HG03558 (cell line): ENCODE results near the gene MED20.

Experiments
- ATAC-seq: cut with Tn5 transposase; IDR thresholded peaks from one replicate; pipeline ENCODE4 v1.9.1; 2021; ENCODE audit warnings: moderate number of reproducible peaks; ENCODE audit not compliant: unreplicated experiment; ENCODE audit errors: extremely low read depth

Gene MED20

DNA sequence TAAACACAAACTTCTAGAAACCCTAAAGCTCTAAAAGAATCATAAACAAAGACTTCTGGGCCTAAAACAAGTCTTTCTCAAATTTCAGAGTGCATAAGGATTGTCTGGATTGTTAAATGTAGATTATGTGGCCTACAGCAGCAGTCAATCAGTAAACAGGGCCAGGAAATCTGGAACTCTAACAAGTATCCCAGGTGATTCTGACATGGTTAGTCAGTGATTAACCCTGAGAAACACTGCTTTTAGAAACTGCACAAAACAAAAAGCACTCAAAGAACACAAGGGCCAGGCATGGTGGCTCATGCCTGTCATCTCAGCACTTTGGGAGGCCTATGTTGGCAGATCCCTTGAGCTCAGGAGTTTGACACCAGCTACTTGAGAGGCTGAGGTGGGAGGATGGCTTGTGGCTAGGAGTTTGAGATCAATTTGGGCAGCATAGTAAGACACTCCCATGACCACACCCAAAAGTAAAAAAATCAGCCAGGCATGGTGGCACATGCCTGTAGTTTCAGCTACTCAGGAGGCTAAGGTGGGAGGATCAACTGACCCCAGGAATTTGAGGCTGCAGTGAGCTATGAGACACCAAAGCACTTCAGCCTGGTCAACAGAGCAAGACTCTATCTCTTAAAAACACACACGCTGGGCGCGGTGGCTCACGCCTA lies 5.9 kb downstream of the MED20 start:
- ATAC-seq, result no peak

DNA sequence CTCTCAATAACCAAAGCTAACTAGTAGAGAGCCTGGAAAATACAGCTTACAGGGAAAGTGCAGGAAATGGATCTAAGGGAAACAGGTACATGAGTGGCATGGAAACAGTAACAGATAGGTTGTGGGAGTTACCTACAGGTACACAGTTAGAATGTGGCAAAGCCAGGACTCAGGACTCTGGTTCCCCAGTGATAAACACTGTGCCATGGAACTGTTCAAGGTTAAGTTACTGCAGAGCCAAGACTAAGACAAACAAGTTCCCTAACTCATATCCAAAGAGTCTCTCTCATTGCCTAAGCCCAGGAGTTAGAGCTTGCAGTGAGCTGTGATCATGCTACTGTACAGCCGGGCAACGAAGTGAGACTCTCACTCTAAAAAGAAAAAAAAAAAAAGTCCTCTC lies 6.6 kb downstream of the MED20 start:
- ATAC-seq, result no peak

DNA sequence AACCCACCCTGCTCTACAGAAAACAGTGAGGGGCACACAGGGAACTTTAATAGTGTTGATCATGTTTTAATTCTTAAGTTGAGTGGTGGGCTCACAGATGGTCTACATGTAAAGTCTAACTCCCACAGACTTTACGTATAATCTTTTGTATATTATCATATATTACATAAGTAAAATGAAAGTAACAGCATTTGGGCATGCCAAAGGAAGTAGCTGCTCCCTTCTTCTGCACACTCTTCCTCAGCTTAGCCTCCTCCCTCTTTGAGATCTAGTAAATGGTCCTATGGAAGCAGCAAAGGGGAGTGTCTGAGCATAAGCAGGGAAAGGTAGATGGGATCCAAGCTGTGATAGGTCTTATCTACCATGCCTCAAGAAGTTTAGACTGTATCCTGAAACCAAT lies 11.2 kb downstream of the MED20 start:
- ATAC-seq, result no peak

DNA sequence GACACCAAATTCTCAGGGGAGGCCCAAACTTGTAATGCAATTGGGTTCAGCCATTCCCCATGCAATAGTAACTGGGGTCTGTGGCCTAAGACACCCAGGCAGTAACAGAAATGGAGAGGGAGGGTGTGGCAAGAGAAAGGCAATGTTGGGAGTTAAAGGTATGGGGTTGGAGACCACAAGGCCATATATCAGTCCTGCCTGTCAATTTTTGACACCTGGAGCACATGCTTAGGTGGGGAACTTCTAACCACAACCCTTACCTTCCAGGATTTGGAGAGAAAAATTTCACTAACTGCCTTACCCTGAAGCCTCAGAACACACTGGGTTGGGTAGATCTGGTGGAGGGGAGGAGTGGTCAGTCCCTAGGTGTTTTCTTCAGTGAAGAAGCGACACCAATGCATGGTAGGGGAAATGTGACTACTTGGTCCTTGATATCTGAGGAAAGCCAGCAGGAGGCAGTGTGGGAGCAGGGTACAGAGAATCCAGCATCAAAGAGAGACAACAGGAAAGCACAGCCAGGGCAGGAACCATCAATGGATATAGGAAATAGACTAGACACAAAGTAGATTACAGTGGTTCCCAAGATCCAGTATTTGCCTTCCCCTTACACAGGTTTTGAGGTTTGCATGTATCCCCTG lies 18.9 kb downstream of the MED20 start:
- no peak for ATAC-seq

DNA sequence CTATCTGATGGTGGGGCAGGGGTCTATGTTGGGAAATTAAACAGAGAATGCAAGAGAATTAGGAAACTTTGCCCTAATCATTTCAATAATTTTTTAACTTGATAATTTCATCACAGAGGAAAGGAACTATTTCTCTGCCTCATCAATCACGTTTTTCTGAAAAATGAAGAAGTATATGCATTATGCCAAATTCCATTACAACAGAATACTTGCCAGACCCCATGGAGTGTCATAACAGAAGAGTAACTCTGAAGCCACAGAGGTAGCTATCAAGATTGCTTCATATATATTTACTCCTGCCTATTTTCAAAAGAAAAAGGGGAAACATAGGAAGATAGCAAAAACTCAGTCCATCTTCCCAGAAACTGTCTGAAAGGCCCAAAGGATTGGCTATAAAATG lies 20.1 kb downstream of the MED20 start:
- ATAC-seq, result no peak

DNA sequence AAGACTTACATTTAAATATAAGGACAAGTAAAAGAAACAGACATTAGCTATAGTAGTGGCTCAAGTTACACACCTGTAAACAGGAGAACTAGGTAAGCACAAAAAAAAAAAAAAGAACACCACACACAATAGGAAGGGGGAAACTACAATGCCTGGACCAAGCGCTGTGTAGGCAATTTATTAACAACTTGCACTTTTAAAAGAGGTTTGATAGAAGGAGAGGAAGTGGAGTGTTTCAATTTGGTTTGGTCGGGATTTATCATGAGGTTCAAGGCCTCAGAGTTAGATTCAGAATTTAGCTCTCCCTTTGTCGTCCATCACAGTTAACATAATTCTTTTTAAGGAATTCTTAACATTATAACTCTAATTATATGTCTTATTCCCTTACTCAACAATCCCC lies 24.7 kb downstream of the MED20 start:
- ATAC-seq, result no peak

DNA sequence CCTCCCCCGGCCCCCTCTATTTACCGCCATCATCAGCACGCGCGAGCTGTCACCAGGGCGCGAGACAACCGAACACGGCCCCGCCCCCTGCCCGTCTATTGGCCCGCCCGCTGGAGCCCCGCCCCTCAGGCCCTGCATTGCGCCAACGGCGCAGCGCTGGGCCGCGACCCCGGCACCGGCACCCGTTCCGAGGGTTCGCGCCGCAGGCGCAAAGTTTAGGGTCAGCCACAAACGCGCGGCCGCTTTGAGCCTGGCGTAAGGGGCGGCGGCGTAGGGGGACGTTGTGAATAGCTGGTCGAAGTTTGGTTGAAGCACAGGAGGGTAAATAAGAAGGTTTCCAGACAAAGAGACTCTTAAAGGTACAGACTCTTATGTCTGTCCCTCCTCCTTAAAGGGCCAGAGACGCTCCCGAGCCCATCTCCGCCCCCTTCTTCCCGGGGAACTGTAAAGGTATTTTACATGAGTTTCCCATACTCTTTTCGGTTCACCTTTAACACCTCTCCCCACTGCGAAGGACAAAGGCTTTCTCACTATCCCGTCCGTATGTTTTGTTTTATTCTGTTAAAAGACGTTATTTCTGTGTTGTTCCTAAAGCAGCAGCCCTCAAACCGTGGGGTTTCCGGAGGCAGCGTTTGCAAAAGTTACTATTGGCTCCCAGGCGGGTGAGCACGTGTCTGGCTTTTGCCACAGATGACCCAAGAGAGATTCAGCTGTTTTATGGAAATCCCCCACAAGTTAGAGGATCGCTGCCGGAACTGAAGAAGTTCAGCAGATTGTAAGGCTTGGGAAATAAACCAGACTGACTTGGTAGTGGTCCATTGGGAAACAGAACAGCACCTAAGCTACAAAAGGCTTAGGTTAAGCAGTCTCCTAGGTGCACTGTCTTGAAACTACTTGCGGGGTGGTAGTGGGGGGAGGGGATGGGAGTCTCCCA lies 25.4 kb downstream of the MED20 start, which contains the start of gene USP49:
USP49 (minus strand) TSS at position 76 of the 934 bp plus-strand sequence. CDS start 88,392 bp downstream, outside the sequence.
- peak; percentile 57 for ATAC-seq

DNA sequence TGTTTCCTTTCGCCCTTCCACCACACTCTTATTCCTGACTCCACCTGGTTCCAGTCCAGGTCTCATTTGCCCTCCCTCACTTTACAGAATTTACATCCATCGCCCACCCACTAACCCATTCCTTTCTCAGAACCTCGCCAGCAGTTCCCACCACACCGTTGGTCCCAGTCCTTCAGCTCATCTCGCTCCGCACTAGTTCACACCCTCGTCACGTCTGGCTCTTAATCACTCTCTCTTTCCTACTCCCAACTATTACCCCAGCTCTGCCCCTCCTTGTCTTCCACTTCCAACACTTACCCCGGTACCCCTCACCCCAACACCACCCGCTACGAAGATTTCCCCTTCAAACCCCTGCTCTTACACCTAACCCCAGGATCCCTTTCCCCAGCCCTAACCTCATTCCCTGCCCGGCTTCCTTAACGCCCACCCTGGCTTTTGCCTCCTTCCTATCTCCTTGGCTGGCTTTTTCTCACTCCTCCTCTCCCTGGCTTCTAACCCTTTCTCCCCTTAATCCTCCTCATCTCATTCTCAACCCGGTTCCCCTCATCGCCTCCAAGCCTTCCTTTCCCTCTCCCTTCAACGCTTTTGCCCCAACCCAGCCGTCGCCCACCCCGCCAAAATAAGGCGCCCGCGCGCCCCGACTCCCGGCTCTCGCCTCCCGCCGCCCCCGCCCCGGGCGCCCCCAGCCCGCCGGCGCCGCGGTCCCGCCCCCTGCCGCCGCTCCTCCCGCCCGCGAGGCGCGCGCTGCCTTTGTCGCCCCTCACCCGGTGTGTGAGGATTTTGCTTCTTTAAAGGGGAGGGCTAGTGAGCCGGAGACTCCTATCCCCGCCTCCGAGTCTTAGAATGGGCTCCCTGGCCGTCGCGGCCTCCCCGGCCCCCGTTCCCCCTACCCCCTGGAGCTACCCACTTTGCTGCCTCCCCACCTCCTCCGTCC lies 26.3 kb downstream of the MED20 start:
- ATAC-seq, result no peak

DNA sequence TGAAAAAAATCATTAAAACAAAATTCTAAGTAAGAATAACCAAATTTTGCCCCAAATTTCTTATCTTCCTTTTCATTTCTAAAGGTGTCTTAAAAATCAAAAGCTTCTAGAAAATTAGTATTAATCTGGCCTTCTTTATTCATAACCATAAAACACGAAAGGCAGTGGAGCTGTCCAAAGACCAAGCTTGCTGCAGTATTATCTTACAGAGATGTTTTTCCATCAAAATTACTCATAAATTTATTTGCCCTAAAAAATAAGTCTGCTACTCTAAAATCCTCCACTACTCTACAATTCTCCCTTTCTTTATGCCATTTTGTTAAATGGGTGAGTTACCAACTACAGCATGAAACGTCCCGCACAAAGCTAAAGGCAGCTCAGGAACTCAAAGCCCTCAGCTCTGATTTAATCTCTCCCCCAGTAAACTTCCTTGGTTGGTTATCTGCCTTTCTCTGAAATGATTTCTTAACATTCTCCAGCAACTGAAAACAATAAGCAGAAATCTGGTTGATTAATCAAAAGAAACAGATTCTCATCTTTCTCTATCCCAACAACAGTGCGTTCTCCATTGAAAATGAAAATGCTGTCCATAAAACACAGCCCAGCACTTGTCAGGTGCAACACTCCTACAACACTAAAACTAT lies 27.9 kb downstream of the MED20 start:
- ATAC-seq, result no peak

DNA sequence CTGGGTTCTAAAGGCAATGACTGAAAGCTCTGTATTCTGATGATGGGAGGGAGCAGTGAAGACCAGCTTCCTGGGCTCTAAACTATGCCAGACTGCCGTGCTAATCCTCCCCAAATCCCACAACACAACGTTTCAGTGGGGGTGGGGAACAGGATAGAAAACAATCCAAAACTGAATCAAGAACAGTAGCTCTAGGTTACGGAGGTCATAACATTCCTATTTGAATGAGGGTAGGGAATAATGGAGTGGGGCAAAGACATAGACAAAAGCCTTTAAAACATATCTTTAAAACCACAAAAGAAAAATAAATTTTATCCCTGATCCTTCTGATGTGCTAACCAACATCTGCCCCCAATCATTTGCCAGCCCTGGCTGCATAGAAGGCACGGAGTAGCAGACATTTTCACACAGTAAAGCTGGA lies 33.6 kb downstream of the MED20 start:
- no peak for ATAC-seq

DNA sequence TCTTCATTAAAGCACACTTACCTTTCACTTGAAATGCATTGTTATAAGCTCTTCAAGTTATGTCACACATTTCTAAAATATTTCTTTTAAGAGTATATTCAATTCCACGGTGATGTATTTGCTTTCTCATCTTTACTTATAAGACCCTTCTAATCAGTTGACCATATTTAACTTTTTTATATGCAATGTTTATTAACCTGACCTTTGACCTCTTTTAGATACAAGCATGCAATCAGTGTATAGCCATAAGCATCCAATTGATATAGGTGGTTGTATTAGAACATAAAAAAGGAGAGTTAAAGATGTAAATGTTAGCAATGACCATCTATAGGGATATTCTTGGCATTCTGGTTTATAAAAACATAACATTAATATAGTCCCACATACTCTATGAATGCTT lies 35.0 kb downstream of the MED20 start:
- ATAC-seq, result no peak

DNA sequence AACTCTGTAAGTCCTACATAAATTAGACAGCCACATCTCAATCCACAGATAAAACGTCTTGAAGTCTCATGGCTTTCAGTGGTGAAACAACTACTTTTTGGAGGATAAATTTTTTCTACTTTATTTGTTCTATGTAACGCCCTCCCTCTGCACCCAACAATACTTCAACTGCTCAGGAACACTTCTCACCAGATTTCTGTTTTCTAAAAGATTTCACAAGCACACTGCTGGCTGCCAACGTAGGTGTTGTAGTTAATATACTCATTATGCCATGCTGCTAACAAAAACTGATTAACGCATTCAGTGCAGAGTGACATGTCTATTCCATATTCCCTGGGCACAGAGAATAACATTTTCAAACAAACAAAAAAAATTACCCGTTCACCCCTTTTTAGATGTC lies 36.0 kb downstream of the MED20 start:
- ATAC-seq, result no peak

DNA sequence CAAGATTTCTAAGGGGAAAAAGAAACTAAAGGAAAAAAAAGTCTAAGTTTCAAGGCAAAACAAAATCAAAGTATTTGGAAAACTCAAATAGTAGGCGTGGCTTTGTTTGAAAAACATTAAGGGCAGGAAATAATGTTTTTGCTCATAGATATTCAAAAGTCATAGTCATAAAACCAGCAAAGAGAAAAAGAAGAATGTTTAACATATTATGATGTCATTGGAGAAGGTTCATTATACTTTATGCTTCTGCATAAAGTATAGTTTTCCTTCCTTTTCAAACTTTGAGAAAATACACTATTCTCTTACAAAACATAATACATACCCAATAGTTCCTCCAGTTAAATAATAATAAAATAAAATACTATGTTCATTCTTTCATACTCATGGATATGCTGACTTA lies 39.4 kb downstream of the MED20 start:
- ATAC-seq, result no peak

DNA sequence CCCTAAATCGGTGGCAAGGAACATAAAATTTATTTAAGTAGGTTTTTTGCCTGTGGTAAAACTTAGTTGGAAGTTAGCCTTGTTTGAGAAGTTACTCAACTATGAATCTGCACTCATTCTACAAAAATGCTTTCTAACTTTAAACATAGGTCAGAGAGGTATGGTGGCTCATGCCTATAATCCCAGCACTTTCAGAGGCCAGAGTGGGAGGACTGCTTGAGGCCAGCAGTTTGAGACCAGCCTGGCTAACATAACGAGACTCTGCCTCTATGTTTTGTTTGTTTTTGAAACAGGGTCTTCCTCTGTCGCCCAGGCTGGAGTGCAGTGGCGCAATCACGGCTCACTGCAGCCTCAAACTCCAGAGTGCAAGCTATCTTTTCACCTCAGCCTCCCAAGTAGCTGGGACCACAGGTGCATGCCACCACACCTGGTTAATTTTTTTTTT lies 42.0 kb downstream of the MED20 start:
- ATAC-seq, result no peak

DNA sequence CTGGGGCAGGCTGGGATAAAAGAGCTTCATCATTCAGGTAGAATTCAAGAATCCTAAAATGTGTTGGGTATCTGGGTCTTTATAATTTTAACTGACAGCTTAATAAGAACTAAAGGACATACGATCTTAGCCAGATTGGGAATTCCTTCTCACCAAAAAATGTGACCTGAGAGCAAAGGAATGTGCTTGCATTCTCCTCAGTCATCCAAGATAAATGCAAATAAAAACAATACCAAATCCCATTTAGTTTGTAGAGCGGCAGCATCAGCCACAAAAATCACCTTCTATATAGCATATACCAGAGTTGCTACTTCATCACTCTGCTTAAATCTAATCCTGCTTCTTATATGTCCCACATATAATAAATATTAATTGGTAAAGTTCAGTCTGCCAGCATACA lies 42.7 kb downstream of the MED20 start:
- no peak for ATAC-seq

DNA sequence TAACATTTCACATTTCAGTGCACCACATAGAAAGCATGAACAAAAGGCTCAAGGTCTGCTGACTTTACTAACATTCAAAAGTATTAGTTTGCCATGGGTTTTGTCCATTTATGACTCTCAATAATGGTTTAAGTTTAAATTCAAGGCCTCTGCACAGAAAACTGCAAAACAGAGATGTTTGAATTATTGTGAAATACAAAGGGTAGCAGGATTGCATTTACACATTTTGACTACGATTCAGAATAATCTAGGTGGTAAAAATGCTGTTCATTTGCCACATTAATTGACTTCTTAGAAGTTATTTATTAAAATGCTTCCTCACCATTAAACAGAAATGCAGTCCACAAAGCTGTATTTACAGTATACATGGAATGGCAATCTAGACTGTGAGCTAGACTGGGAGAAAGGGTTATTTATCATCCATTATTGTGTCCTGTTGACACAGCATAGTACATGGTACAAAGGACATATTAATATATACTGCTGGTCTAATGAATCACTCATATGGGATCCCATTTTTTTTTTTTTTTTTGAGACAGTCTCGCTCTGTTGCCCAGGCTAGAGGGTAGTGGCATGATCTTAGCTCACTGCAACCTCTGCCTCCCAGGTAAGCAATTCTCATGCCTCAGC lies 43.8 kb downstream of the MED20 start:
- no peak for ATAC-seq

DNA sequence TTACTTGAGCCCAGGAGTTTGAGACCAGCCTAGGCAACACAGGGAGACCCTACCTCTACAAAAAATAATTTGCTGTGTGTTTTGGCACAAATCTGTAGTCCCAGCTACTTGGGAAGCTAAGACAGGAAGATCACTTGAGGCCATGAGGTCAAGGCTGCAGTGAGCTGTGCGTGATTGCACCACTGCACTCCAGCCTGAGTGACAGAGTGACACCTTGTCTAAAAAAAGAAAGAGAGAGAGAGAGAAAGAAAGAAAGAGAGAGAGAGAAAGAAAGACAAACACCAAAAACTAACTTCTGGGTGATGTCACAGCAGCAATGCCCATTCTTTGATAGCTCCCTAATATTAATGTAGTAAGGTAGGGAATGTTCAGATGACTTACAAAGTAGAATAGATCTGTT lies 46.2 kb downstream of the MED20 start:
- no peak for ATAC-seq

DNA sequence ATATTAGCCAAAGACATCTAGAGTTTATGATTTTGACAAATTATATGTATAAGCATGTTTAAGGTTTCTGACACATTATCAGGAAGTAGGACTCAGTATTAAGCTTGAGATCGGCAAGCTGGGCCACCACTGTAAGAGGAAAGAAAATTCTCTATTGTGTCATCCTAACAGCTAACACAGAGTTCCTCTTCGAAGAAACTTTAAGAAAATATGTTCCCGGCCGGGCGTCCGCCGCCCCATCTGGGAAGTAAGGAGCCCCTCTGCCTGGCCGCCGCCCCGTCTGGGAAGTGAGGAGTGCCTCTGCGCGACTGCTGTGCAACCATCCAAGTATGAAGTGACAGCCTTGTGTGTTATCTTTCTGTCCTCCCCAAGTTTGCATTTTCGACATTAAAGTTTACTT lies 48.8 kb downstream of the MED20 start:
- ATAC-seq, result no peak

DNA sequence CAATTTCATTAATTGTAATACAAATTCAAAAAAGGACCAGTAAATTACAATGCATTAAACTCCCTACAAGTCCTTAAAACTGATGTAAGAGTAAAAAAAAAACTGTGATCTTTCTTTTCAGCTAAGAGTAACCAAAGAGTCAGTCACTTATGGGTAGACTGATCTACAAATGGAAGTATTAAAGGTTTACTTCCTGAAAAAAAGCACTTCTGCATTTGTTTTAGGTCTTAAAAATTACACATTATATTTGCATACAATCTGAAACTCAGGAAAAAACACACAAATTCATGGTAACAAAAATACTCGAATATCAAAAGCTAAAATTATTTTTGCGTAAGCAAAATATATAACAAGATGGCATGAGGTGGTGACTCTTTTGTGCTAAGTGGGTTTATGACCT lies 49.2 kb downstream of the MED20 start:
- ATAC-seq, result no peak
